MCF 10A (cell line): ENCODE data around the gene CBLN4. TPM values are rescaled to one million over a fixed set of nuclear protein-coding genes. Genes with fewer than 3 reads are reported as not detected.

Experiments used
- BruUV-seq: library from RNA; stranded (reverse); fragments of 400-500 nt; replicated peaks from 2 replicates; lab custom pipeline; 2021; lab: Mats Ljungman, UMichigan
- CTCF ChIA-PET: fragments of 300-600 bp; sonication (Branson Sonifier 250); formaldehyde crosslinking; extraction: SDS; loops from one replicate; lab custom pipeline; 2021; ENCODE audit warnings: antibody characterized with exemption, inconsistent platforms; lab: Yijun Ruan, JAX
- POLR2A ChIA-PET: fragments of 300-600, 350-650 bp; sonication (Branson Sonifier 250); formaldehyde crosslinking; extraction: SDS; loops from one replicate; lab custom pipeline; 2020; ENCODE audit warnings: antibody characterized with exemption, inconsistent platforms; lab: Yijun Ruan, JAX
- DNase-seq: peaks from one replicate; pipeline ENCODE4 v3.0.0-alpha.2; 2018; ENCODE audit not compliant: unreplicated experiment
- H3K27ac Mint-ChIP-seq: one replicate; pipeline ENCODE4 v1.8.0; 2022; ENCODE audit warnings: mild to moderate bottlenecking, low read depth, mixed read lengths; ENCODE audit not compliant: unreplicated experiment
- H3K27me3 Mint-ChIP-seq: one replicate; pipeline ENCODE4 v1.8.0; 2022; ENCODE audit warnings: mixed read lengths; ENCODE audit not compliant: insufficient read depth, unreplicated experiment
- H3K36me3 Mint-ChIP-seq: one replicate; pipeline ENCODE4 v1.8.0; 2022; ENCODE audit warnings: mild to moderate bottlenecking, moderate library complexity, mixed read lengths; ENCODE audit not compliant: insufficient read depth, unreplicated experiment
- H3K4me1 Mint-ChIP-seq: one replicate; pipeline ENCODE4 v1.8.0; 2022; ENCODE audit warnings: mixed read lengths; ENCODE audit not compliant: insufficient read depth, unreplicated experiment
- H3K4me3 Mint-ChIP-seq: one replicate; pipeline ENCODE4 v1.8.0; 2022; ENCODE audit warnings: mild to moderate bottlenecking, moderate library complexity, mixed read lengths; ENCODE audit not compliant: unreplicated experiment
- H3K9me3 Mint-ChIP-seq: one replicate; pipeline ENCODE4 v1.8.0; 2022; ENCODE audit warnings: mixed read lengths; ENCODE audit not compliant: unreplicated experiment
- intact Hi-C: fragments of 100-400 bp; cut with micrococcal nuclease; formaldehyde crosslinking; loops from 2 replicates; pipeline ENCODE4 v1.14.1; 2022
- total RNA-seq: library from RNA; stranded (reverse); gene quantifications from 2 replicates; pipeline ENCODE4 v1.2.3, GENCODE V29; 2022
- TF ChIP-seq, protein P1 (sequence below): fragments of 200-600 bp; IDR thresholded peaks from one replicate; pipeline ENCODE4 v1.8.0; 2022; ENCODE audit warnings: antibody characterized with exemption, mild to moderate bottlenecking; ENCODE audit not compliant: unreplicated experiment

The CBLN4 gene
- total RNA-seq, 1 experiment from 2014 or later, result not detected

- Mint-ChIP-seq H3K9me3 (peaks cover 47% of the 10 kb centered on the region), H3K36me3 (no peaks in the 10 kb centered on the region), H3K27ac (no peak overlapping the region), H3K4me1 (no peaks in the 10 kb centered on the region), H3K27me3 (no peaks in the 10 kb centered on the region), H3K4me3 (no peak overlapping the region)
- intact Hi-C loops, result no loop called here
- TF ChIP-seq, protein P1, sequence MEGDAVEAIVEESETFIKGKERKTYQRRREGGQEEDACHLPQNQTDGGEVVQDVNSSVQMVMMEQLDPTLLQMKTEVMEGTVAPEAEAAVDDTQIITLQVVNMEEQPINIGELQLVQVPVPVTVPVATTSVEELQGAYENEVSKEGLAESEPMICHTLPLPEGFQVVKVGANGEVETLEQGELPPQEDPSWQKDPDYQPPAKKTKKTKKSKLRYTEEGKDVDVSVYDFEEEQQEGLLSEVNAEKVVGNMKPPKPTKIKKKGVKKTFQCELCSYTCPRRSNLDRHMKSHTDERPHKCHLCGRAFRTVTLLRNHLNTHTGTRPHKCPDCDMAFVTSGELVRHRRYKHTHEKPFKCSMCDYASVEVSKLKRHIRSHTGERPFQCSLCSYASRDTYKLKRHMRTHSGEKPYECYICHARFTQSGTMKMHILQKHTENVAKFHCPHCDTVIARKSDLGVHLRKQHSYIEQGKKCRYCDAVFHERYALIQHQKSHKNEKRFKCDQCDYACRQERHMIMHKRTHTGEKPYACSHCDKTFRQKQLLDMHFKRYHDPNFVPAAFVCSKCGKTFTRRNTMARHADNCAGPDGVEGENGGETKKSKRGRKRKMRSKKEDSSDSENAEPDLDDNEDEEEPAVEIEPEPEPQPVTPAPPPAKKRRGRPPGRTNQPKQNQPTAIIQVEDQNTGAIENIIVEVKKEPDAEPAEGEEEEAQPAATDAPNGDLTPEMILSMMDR, result no peak
- ChIA-PET CTCF (no interaction called here), POLR2A (no interaction called here)
- DNase-seq, result no peak
- BruUV-seq, result no TSS peak
Observed at GRCh38 chr20:55964790-55965189, 40.5 kb downstream of the CBLN4 start.

DNA sequence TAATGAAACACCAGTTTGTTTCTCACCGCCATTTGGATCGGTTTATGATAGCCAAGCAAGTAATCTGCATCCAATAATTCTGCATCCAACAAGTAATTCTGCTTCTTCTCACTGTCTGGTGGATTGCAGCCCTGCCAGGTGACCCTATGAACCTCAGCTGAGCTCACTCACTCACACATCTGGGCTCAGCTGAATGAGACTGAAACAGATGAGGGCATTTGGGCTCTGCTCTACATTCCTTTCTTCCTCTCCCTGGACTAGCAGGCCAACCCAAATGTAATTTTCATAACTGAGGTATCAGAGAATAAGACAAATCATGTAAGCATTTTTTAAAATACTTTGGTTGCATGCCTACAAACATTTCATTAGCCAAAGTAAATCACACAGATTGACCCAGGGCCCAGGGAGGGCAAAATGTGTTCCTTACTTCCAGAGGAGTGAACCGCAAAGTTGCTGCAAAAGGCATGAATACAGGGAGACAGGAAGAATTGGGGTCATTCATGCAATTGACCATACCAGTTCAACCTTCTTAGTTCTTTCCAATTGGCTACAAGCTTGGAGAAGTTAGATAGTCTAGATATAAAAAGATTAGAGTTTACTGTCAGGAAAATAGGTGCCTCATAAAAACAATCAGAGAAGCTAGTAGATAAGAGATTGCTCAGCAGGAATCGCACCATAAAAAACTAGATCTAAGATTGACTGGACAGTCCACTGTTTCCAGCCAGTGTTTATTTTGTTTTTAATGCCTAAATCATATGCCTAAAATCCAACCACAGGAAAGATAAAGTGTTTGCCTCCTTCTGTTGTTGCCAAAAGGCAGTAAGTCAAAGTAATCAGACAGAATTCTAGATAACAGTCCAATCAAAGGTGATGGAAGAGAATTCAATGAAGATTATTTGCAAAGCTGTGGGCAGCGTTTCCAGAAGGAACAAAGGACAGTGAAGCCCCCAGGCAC, 43.7 kb downstream of the CBLN4 start:
- TF ChIP-seq, protein P1, result no peak
- intact Hi-C loops, result no loop called here
- H3K36me3 Mint-ChIP-seq, result no peaks in the 10 kb centered on the region

DNA sequence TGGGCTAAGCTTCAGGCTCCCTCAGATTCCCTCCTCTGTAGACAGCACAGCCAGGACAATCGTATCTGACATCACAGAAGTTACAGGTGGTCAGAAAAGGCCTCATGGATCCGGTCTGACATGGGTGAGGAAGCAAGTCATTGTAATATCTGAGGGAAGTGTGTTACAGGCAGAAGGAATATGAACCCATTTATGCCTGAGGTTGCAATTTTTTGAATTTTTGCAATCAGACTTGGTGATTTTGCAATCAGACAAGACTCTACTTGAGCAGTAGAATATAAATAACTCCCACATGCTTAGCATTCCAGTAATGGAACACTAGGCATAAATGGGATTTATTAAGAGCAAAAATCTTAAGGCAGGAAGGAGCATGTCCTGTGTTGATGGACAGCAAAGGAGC, 52.1 kb downstream of the CBLN4 start:
- ChIA-PET POLR2A (no interaction called here), CTCF (no interaction called here)
- H3K9me3 Mint-ChIP-seq, result peaks cover 27% of the 10 kb centered on the region
- peak; percentile 14 for DNase-seq
- H3K27ac Mint-ChIP-seq, result no peak overlapping the region
- no peak overlapping the region for H3K4me3 Mint-ChIP-seq
- no peaks in the 10 kb centered on the region for H3K4me1 Mint-ChIP-seq
- TF ChIP-seq, protein P1, result no peak
- no TSS peak for BruUV-seq
- no peaks in the 10 kb centered on the region for H3K36me3 Mint-ChIP-seq
- intact Hi-C loops, result no loop called here
- no peaks in the 10 kb centered on the region for H3K27me3 Mint-ChIP-seq

More for the DNA sequence above, 43.7 kb downstream of the CBLN4 start:
- CTCF ChIA-PET, result interaction anchor here (0.5 to 0.6 kb wide), 2 partner anchors 116 to 226 kb away, joined by 3 read pairs; no protein-coding TSS in a partner anchor
- peaks cover 30% of the 10 kb centered on the region for H3K9me3 Mint-ChIP-seq
- H3K27ac Mint-ChIP-seq, result no peak overlapping the region
- H3K4me3 Mint-ChIP-seq, result no peak overlapping the region
- POLR2A ChIA-PET, result no interaction called here
- no peaks in the 10 kb centered on the region for H3K4me1 Mint-ChIP-seq
- no peak for DNase-seq
- H3K27me3 Mint-ChIP-seq, result no peaks in the 10 kb centered on the region
- no TSS peak for BruUV-seq

- Mint-ChIP-seq H3K4me1 (no peaks in the 10 kb centered on the region), H3K36me3 (peaks cover 4% of the 10 kb centered on the region), H3K27me3 (no peaks in the 10 kb centered on the region), H3K27ac (peak overlapping the region; percentile 47), H3K4me3 (peak overlapping the region; percentile 11), H3K9me3 (peaks cover 30% of the 10 kb centered on the region)
- ChIA-PET POLR2A (no interaction called here), CTCF (interaction anchor here (1.3 kb wide), 1 partner anchor 12 kb away, joined by 3 read pairs; no protein-coding TSS in a partner anchor)
- no TSS peak for BruUV-seq
- intact Hi-C loops, result no loop called here
- DNase-seq, result no peak
- TF ChIP-seq, protein P1, result no peak
Observed at GRCh38 chr20:55947701-55948100, 57.6 kb downstream of the CBLN4 start.
